SK-N-MC (cell line): Measurements from ENCODE around the gene EFCAB6.

Experiments used
- DNase-seq: peaks from one replicate; pipeline ENCODE4 v3.0.0-alpha.2; 2011; ENCODE audit warnings: low read depth, low spot score
- H3K27ac ChIP-seq: fragments of 200-600 bp; sonication (generic); 2 replicates; pipeline ENCODE4 v1.5.1; 2016; ENCODE audit warnings: mixed run types
- H3K36me3 ChIP-seq: fragments of 200-600 bp; sonication (generic); 2 replicates; pipeline ENCODE4 v1.6.1; 2017; ENCODE audit warnings: antibody characterized with exemption, low read length, mixed read lengths; ENCODE audit not compliant: insufficient read depth
- H3K4me3 ChIP-seq: fragments of 200-600 bp; sonication (generic); 2 replicates; pipeline ENCODE4 v1.5.1; 2016
- H3K9ac ChIP-seq: fragments of 200-600 bp; sonication (generic); 2 replicates; pipeline ENCODE4 v1.8.0; 2017; ENCODE audit warnings: mixed run types, mixed read lengths; ENCODE audit not compliant: insufficient read length
- H3K9me3 ChIP-seq: fragments of 200-600 bp; sonication (generic); 2 replicates; pipeline ENCODE4 v1.6.1; 2017; ENCODE audit warnings: low read depth, mild to moderate bottlenecking, antibody characterized with exemption, low read length, moderate library complexity, mixed read lengths
- EZH2 ChIP-seq: fragments of 200-600 bp; sonication (generic); IDR thresholded peaks from one replicate; pipeline ENCODE4 v1.6.1; 2017; ENCODE audit warnings: antibody characterized with exemption
- FOXP2 ChIP-seq: optimal IDR thresholded peaks from 2 replicates; pipeline ENCODE3; 2011; ENCODE audit warnings: mild to moderate bottlenecking, moderate library complexity; ENCODE audit not compliant: insufficient read depth; ENCODE audit errors: extremely low read length, control extremely low read depth
- POLR2AphosphoS5 ChIP-seq: IDR thresholded peaks from 2 replicates; pipeline ENCODE4 v1.6.1; 2012; ENCODE audit warnings: mild to moderate bottlenecking, low read depth, low read length, borderline replicate concordance

Gene EFCAB6

GRCh38 chr22:43511276-43511910 lies 300.7 kb downstream of the EFCAB6 start:
- DNase-seq, result no peak
- TF ChIP-seq FOXP2, result no peak
- TF ChIP-seq EZH2, result no peak
- no peak for TF ChIP-seq POLR2AphosphoS5
- Histone ChIP-seq H3K4me3 (no peak overlapping the region), H3K9ac (no peak overlapping the region), H3K9me3 (no peaks in the 10 kb centered on the region), H3K27ac (no peak overlapping the region), H3K36me3 (no peaks in the 10 kb centered on the region)

- no peak overlapping the region for H3K9ac ChIP-seq
- H3K36me3 ChIP-seq, result no peaks in the 10 kb centered on the region
- H3K4me3 ChIP-seq, result no peak overlapping the region
- H3K27ac ChIP-seq, result no peak overlapping the region
- DNase-seq, result no peak
- TF ChIP-seq FOXP2 (no peak), EZH2 (no peak), POLR2AphosphoS5 (no peak)
- no peaks in the 10 kb centered on the region for H3K9me3 ChIP-seq
These were observed 301.6 kb downstream of the EFCAB6 start for GRCh38 chr22:43510281-43511070.

GRCh38 chr22:43509337-43509736 lies 302.8 kb downstream of the EFCAB6 start:
- no peak overlapping the region for H3K4me3 ChIP-seq
- no peak for DNase-seq
- no peak overlapping the region for H3K27ac ChIP-seq
- H3K9ac ChIP-seq, result no peak overlapping the region
- TF ChIP-seq POLR2AphosphoS5 (no peak), EZH2 (no peak), FOXP2 (no peak)
- H3K9me3 ChIP-seq, result no peaks in the 10 kb centered on the region
- no peaks in the 10 kb centered on the region for H3K36me3 ChIP-seq

GRCh38 chr22:43508489-43508888 lies 303.6 kb downstream of the EFCAB6 start:
- H3K9me3 ChIP-seq, result no peaks in the 10 kb centered on the region
- no peak for TF ChIP-seq EZH2
- no peak for TF ChIP-seq FOXP2
- TF ChIP-seq POLR2AphosphoS5, result no peak
- H3K36me3 ChIP-seq, result no peaks in the 10 kb centered on the region
- no peak overlapping the region for H3K27ac ChIP-seq
- H3K4me3 ChIP-seq, result no peak overlapping the region
- no peak overlapping the region for H3K9ac ChIP-seq
- no peak for DNase-seq

- TF ChIP-seq FOXP2 (no peak), POLR2AphosphoS5 (no peak), EZH2 (no peak)
- Histone ChIP-seq H3K27ac (no peak overlapping the region), H3K9ac (no peak overlapping the region), H3K4me3 (no peak overlapping the region), H3K36me3 (no peaks in the 10 kb centered on the region), H3K9me3 (no peaks in the 10 kb centered on the region)
- no peak for DNase-seq
These were observed 304.9 kb downstream of the EFCAB6 start for GRCh38 chr22:43507235-43507634.

- Histone ChIP-seq H3K27ac (no peak overlapping the region), H3K4me3 (no peak overlapping the region), H3K9me3 (no peaks in the 10 kb centered on the region), H3K9ac (no peak overlapping the region), H3K36me3 (no peaks in the 10 kb centered on the region)
- TF ChIP-seq POLR2AphosphoS5, result no peak
- TF ChIP-seq FOXP2, result no peak
- no peak for TF ChIP-seq EZH2
- DNase-seq, result no peak
These were observed 305.6 kb downstream of the EFCAB6 start for GRCh38 chr22:43506487-43506886.

GRCh38 chr22:43505896-43506295 lies 306.2 kb downstream of the EFCAB6 start:
- no peaks in the 10 kb centered on the region for H3K36me3 ChIP-seq
- no peak overlapping the region for H3K4me3 ChIP-seq
- TF ChIP-seq POLR2AphosphoS5, result no peak
- TF ChIP-seq FOXP2, result no peak
- no peak for TF ChIP-seq EZH2
- no peak for DNase-seq
- no peaks in the 10 kb centered on the region for H3K9me3 ChIP-seq
- H3K9ac ChIP-seq, result no peak overlapping the region
- no peak overlapping the region for H3K27ac ChIP-seq

- Histone ChIP-seq H3K36me3 (no peaks in the 10 kb centered on the region), H3K27ac (no peak overlapping the region), H3K9ac (no peak overlapping the region), H3K9me3 (no peaks in the 10 kb centered on the region), H3K4me3 (no peak overlapping the region)
- TF ChIP-seq POLR2AphosphoS5 (no peak), EZH2 (no peak), FOXP2 (no peak)
- DNase-seq, result no peak
These were observed 306.7 kb downstream of the EFCAB6 start for GRCh38 chr22:43505423-43505822.

GRCh38 chr22:43504666-43505261 lies 307.3 kb downstream of the EFCAB6 start:
- no peak overlapping the region for H3K27ac ChIP-seq
- no peak for TF ChIP-seq POLR2AphosphoS5
- TF ChIP-seq FOXP2, result no peak
- no peak for TF ChIP-seq EZH2
- no peaks in the 10 kb centered on the region for H3K9me3 ChIP-seq
- H3K4me3 ChIP-seq, result no peak overlapping the region
- H3K9ac ChIP-seq, result no peak overlapping the region
- no peaks in the 10 kb centered on the region for H3K36me3 ChIP-seq
- DNase-seq, result no peak
